ENCODE results near the gene NUDT17. TPM values are rescaled to one million over a fixed set of nuclear protein-coding genes. Genes with fewer than 3 reads are reported as not detected.

Gene NUDT17
- total RNA-seq = 2.5 TPM
- long read RNA-seq, partial matches to known transcripts = 0 of 3 reads
- long read RNA-seq, other reads (novel, unspliced or antisense) = 3 of 3 reads

GRCh38 chr1:145845514-145846161 lies at the start of gene NUDT17:
NUDT17 (plus strand) TSS chr1:145845630; CDS start chr1:145845641, 11 bp downstream.
- H3K4me3 ChIP-seq = peak within 1 kb of the TSS; percentile 66
- peak; percentile 92 to 94 for ATAC-seq
- peaks cover 26% of the 10 kb centered on the region for H3K4me1 ChIP-seq
- no peaks in the 10 kb centered on the region for H3K9me3 ChIP-seq
- TF ChIP-seq CTCF (IDR thresholded peaks at IDR 0.05) = peak; percentile 91
- no peaks in the 10 kb centered on the region for H3K27me3 ChIP-seq (ENCODE audit: low read depth)
- DNase-seq = peak; percentile 91
- intact Hi-C loops (cut with DNase I) = no loop called here
- H3K27ac ChIP-seq = peak within 1 kb of the TSS; percentile 60
- peaks cover 65% of the 10 kb centered on the region for H3K36me3 ChIP-seq

GRCh38 chr1:145796753-145797152 lies 48.7 kb upstream of the NUDT17 start:
- no peak for ATAC-seq
- Histone ChIP-seq H3K4me1 (peaks cover 9% of the 10 kb centered on the region), H3K27me3 (ENCODE audit: low read depth) (no peaks in the 10 kb centered on the region), H3K27ac (no peak overlapping the region), H3K4me3 (no peak overlapping the region), H3K9me3 (peaks cover 10% of the 10 kb centered on the region), H3K36me3 (peaks cover 7% of the 10 kb centered on the region)
- no peak for TF ChIP-seq CTCF (IDR thresholded peaks at IDR 0.05)
- DNase-seq = no peak
- intact Hi-C loops (cut with DNase I) = no loop called here

GRCh38 chr1:145799806-145800205 lies 45.6 kb upstream of the NUDT17 start:
- Histone ChIP-seq H3K9me3 (peaks cover 10% of the 10 kb centered on the region), H3K27ac (no peak overlapping the region), H3K36me3 (no peaks in the 10 kb centered on the region), H3K27me3 (ENCODE audit: low read depth) (no peaks in the 10 kb centered on the region), H3K4me1 (peaks cover 23% of the 10 kb centered on the region), H3K4me3 (no peak overlapping the region)
- DNase-seq = no peak
- TF ChIP-seq CTCF (IDR thresholded peaks at IDR 0.05) = no peak
- intact Hi-C loops (cut with DNase I) = no loop called here
- no peak for ATAC-seq

- H3K36me3 ChIP-seq = no peaks in the 10 kb centered on the region
- no peak for TF ChIP-seq CTCF (IDR thresholded peaks at IDR 0.05)
- intact Hi-C loops (cut with DNase I) = no loop called here
- DNase-seq (no peak), ATAC-seq (no peak)
- H3K27me3 ChIP-seq (ENCODE audit: low read depth) = no peaks in the 10 kb centered on the region
- H3K4me1 ChIP-seq = peaks cover 27% of the 10 kb centered on the region
- H3K27ac ChIP-seq = no peak overlapping the region
- no peaks in the 10 kb centered on the region for H3K9me3 ChIP-seq
- no peak overlapping the region for H3K4me3 ChIP-seq
These were observed 41.0 kb upstream of the NUDT17 start for GRCh38 chr1:145804235-145805045.

- Histone ChIP-seq H3K4me1 (peaks cover 27% of the 10 kb centered on the region), H3K27ac (no peak overlapping the region), H3K9me3 (no peaks in the 10 kb centered on the region), H3K4me3 (no peak overlapping the region), H3K27me3 (ENCODE audit: low read depth) (no peaks in the 10 kb centered on the region), H3K36me3 (no peaks in the 10 kb centered on the region)
- ATAC-seq (no peak), DNase-seq (no peak)
- intact Hi-C loops (cut with DNase I) = no loop called here
- no peak for TF ChIP-seq CTCF (IDR thresholded peaks at IDR 0.05)
These were observed 40.4 kb upstream of the NUDT17 start for GRCh38 chr1:145805057-145805456.
